Cardiac muscle cell (in vitro differentiated cells and primary cell): ENCODE measurements around the gene GOSR2. TPM values are rescaled to one million over a fixed set of nuclear protein-coding genes. Genes with fewer than 3 reads are reported as not detected.

Source experiments
- DNase-seq, 2 donors: peaks; one replicate each; pipeline versions ENCODE4 v3.0.0 to v3.0.0-alpha.2; 2010 to 2017; ENCODE audit warnings: low read depth in 1 of 2, low spot score in 1 of 2
- H3K27ac ChIP-seq: fragments of 200-600 bp; sonication (generic); 2 replicates; pipeline ENCODE4 v1.5.1; 2016
- H3K27me3 ChIP-seq: fragments of 200-600 bp; sonication (generic); 2 replicates; pipeline ENCODE4 v1.6.0; 2016; ENCODE audit warnings: control low read depth
- H3K36me3 ChIP-seq: fragments of 200-600 bp; sonication (generic); 2 replicates; pipeline ENCODE4 v1.5.1; 2016; ENCODE audit warnings: control low read depth
- H3K4me1 ChIP-seq: fragments of 200-600 bp; sonication (generic); 2 replicates; pipeline ENCODE4 v1.8.1; 2017; ENCODE audit warnings: low read depth, mild to moderate bottlenecking, mixed run types
- H3K4me3 ChIP-seq: fragments of 200-600 bp; sonication (generic); 2 replicates; pipeline ENCODE4 v1.5.1; 2016; ENCODE audit warnings: mild to moderate bottlenecking
- H3K9me3 ChIP-seq: fragments of 200-600 bp; sonication (generic); 2 replicates; pipeline ENCODE4 v1.5.1; 2017; ENCODE audit warnings: low read depth, mild to moderate bottlenecking, control low read depth
- CTCF ChIP-seq: IDR thresholded peaks from 2 replicates; pipeline ENCODE4 v1.5.1; 2012; ENCODE audit warnings: low read depth, mild to moderate bottlenecking, low read length
- polyA plus RNA-seq: library from polyadenylated mRNA; unstranded; fragments of >200 nt; fragmentation: Nextera tagmentation; extraction: Ambion mirVana; gene quantifications from 2 replicates; pipeline ENCODE4 v1.2.1, GENCODE V29; 2016
- total RNA-seq: library from RNA; depleted of rRNA; stranded (reverse); fragments of >200 nt; gene quantifications from 2 replicates; pipeline ENCODE4 v1.2.3, GENCODE V29; 2016

The GOSR2 gene
- total and polyA plus RNA-seq, 2 experiments from 2014 or later: 34.1 to 60.9 TPM

DNA sequence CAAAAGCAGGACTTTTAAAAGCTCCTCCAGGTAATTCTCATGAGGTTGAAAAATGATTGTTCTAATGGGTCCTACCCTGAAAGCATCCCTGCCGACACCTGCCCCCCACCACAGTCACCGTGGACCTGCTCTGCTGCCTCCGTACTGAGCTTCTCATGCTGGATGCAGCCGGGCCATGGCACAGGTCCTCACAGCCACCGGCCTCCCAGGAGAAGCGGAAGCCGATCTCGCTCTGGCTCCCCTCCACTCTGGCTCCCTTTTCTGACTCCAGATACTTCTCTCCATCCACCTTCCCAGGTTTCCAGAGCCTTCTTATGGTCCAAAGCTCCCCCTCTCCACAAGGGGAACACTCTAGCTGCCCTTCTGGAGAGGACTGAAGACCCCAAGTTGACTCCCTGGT, 45.9 kb downstream of the GOSR2 start:
- Histone ChIP-seq H3K27ac (no peak overlapping the region), H3K9me3 (no peaks in the 10 kb centered on the region), H3K4me1 (no peaks in the 10 kb centered on the region), H3K27me3 (no peaks in the 10 kb centered on the region), H3K4me3 (no peak overlapping the region), H3K36me3 (no peaks in the 10 kb centered on the region)
- DNase-seq: no peak
- TF ChIP-seq CTCF: no peak

GRCh38 chr17:46971647-46972300, 48.8 kb downstream of the GOSR2 start:
- Histone ChIP-seq H3K27me3 (peaks cover 6% of the 10 kb centered on the region), H3K36me3 (no peaks in the 10 kb centered on the region), H3K4me1 (no peaks in the 10 kb centered on the region), H3K27ac (no peak overlapping the region), H3K4me3 (no peak overlapping the region), H3K9me3 (no peaks in the 10 kb centered on the region)
- no peak for TF ChIP-seq CTCF
- no peak for DNase-seq

- no peak overlapping the region for H3K4me3 ChIP-seq
- no peak overlapping the region for H3K27ac ChIP-seq
- DNase-seq: no peak
- H3K4me1 ChIP-seq: no peaks in the 10 kb centered on the region
- peaks cover 12% of the 10 kb centered on the region for H3K27me3 ChIP-seq
- TF ChIP-seq CTCF: no peak
- H3K9me3 ChIP-seq: no peaks in the 10 kb centered on the region
- H3K36me3 ChIP-seq: no peaks in the 10 kb centered on the region
Observed at GRCh38 chr17:46972346-46972745, 49.4 kb downstream of the GOSR2 start.

DNA sequence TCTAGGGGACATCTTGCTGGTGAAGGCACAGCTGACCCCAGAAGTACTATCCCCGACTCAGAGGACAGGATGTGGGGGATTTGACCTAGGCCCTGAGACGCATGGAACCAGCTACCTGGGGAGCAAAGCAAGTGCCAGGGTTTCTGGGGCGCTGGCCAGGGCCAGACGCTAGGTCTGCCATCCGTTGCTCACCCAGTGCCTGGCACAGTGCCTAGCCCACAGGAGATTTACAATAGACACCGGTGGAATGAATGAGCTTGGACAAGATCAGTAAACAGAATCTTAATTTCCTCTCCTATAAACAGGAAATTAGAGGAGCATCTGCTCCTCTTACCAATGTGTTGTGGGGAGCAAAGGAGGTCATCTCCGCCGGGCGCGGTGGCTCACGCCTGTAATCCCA, 51.1 kb downstream of the GOSR2 start:
- H3K4me3 ChIP-seq: no peak overlapping the region
- peaks cover 29% of the 10 kb centered on the region for H3K27me3 ChIP-seq

GRCh38 chr17:46975287-46975686, 52.3 kb downstream of the GOSR2 start:
- Histone ChIP-seq H3K9me3 (no peaks in the 10 kb centered on the region), H3K4me1 (peaks cover 12% of the 10 kb centered on the region), H3K36me3 (no peaks in the 10 kb centered on the region), H3K27ac (no peak overlapping the region), H3K27me3 (peaks cover 41% of the 10 kb centered on the region), H3K4me3 (no peak overlapping the region)
- no peak for TF ChIP-seq CTCF
- no peak for DNase-seq

More for the DNA sequence above, 51.1 kb downstream of the GOSR2 start:
- no peak for TF ChIP-seq CTCF
- Histone ChIP-seq H3K9me3 (no peaks in the 10 kb centered on the region), H3K4me1 (peaks cover 8% of the 10 kb centered on the region), H3K36me3 (no peaks in the 10 kb centered on the region), H3K27ac (no peak overlapping the region)
- DNase-seq: no peak
